CD4-positive, alpha-beta T cell treated with Interleukin-15 for 1 hour (primary cell): ENCODE data around the gene RRP36.
"Not testable (repeated sequence)": the region's sequence is repeated elsewhere in the genome, so short reads cannot be mapped to it uniquely, and the experiment has no call there.

ENCODE experiments used
- DNase-seq: peaks from one replicate; pipeline ENCODE4 v3.0.0-alpha.2; 2020

Gene RRP36

GRCh38 chr6:43021270-43022047, at the start of gene RRP36:
TSS of gene RRP36 (plus strand) at chr6:43021623. CDS start at chr6:43021655, 32 bp downstream.
- DNase-seq = peak; percentile 56

- no peak for DNase-seq
Observed at GRCh38 chr6:42971746-42972327, 49.6 kb upstream of the RRP36 start.

- no peak for DNase-seq
Observed at GRCh38 chr6:42973926-42974325, 47.5 kb upstream of the RRP36 start.

GRCh38 chr6:42974919-42975505, 46.4 kb upstream of the RRP36 start:
- DNase-seq = no peak

GRCh38 chr6:42978487-42978838, 43.0 kb upstream of the RRP36 start:
- DNase-seq = no peak

- peak; percentile 95 for DNase-seq
Observed at GRCh38 chr6:42978839-42979522, 42.4 kb upstream of the RRP36 start, which contains the start of gene PEX6. TSS of gene PEX6 (minus strand) at chr6:42979181. CDS start at chr6:42979150, 31 bp downstream.

GRCh38 chr6:42979523-42980177, 41.8 kb upstream of the RRP36 start:
- DNase-seq = no peak

- no peak for DNase-seq
Observed at GRCh38 chr6:42981836-42982235, 39.6 kb upstream of the RRP36 start.

GRCh38 chr6:42984001-42984923, 37.2 kb upstream of the RRP36 start, which contains the start of gene PPP2R5D:
TSS of gene PPP2R5D (plus strand) at chr6:42984570. CDS start at chr6:42984678, 108 bp downstream.
- DNase-seq = peak; percentile 98

GRCh38 chr6:42984924-42985475, 36.4 kb upstream of the RRP36 start:
- no peak for DNase-seq

GRCh38 chr6:42987533-42988451, 33.6 kb upstream of the RRP36 start:
- no peak for DNase-seq

GRCh38 chr6:42988486-42989020, 32.9 kb upstream of the RRP36 start:
- no peak for DNase-seq

- no peak for DNase-seq
Observed at GRCh38 chr6:42989923-42990322, 31.5 kb upstream of the RRP36 start.

- DNase-seq = no peak
Observed at GRCh38 chr6:42993445-42993844, 28.0 kb upstream of the RRP36 start.

GRCh38 chr6:42996513-42996912, 24.9 kb upstream of the RRP36 start:
- DNase-seq = no peak

GRCh38 chr6:42998205-42998604, 23.2 kb upstream of the RRP36 start:
- not testable (repeated sequence) for DNase-seq

GRCh38 chr6:43001843-43002242, 19.6 kb upstream of the RRP36 start:
- DNase-seq = no peak

- no peak for DNase-seq
Observed at GRCh38 chr6:43005844-43006243, 15.6 kb upstream of the RRP36 start.

GRCh38 chr6:43006251-43006650, 15.2 kb upstream of the RRP36 start:
- DNase-seq = no peak

- no peak for DNase-seq
Observed at GRCh38 chr6:43007126-43007525, 14.3 kb upstream of the RRP36 start.
